ENCODE results near the gene SEMA4B. TPM values are rescaled to one million over a fixed set of nuclear protein-coding genes. Genes with fewer than 3 reads are reported as not detected.
"Not testable (repeated sequence)": the region's sequence is repeated elsewhere in the genome, so short reads cannot be mapped to it uniquely, and the experiment has no call there.

Gene SEMA4B
- total RNA-seq, 1 donor from 2014 or later, result 23.7 TPM

DNA sequence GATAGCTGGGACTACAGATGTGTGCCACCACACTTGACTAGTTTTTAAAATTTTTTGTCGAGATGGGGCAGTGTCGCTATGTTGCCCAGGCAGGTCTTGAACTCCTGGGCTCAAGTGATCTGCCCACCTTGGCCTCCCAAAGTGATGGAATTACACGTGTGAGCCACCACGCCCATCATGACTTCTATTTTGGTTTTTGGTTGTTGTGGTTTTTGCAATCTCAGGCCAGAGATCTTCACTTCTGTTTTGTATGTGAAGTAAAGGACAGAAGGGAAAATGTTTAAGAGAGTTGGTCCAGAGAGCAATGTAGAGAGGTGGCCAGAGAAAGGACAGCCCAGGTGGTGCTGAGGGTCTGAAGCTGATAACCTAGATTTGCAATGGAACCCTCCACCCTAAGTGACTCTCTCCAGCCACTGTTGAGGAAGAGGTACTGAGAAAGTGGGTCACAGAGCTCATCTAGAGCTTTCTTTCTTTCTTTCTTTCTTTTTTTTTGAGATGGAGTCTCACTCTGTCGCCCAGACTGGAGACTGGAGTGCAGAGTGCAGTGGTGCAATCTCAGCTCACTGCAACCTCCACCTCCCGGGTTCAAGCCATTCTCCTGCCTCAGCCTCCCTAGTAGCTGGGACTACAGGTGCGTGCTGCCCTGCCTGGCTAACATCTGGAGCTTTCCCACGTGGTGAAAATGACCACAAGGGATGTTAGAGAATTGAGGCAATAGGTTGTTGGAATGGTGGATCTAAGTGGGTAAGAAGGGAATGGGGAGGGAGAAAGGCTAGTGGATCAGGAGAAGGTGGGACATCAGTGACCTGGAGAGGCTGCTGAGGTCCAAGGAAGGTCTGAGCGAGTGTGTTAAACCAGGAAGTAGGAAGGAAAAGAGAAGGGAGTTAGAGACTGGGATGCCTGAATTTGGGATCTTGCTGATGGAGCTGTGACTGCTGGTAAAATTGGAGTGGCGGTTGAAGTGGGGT lies 22.4 kb upstream of the SEMA4B start:
- ATAC-seq (no peak), DNase-seq (ENCODE audit: low spot score) (no peak)

DNA sequence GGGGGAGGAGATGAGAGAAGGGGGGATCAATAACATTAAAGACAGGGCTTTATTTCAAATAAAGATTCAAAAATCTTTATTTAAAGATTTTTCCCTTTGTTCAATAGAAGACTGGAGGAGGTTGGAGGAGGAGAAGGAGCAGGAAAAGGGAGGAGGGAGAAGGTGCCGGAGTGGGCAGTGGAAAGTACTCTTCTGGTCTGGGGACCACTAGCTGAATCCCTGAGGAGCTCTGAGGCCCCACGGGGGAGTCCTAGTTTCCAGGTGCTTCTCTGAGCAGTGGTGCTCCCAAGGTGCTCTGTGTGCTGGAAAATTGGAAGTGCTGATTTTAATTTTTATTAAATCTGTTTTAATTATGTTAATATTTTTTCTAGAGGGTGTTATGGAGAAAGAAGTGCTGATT lies 19.4 kb upstream of the SEMA4B start:
- DNase-seq (ENCODE audit: low spot score), result no peak
- ATAC-seq, result no peak

DNA sequence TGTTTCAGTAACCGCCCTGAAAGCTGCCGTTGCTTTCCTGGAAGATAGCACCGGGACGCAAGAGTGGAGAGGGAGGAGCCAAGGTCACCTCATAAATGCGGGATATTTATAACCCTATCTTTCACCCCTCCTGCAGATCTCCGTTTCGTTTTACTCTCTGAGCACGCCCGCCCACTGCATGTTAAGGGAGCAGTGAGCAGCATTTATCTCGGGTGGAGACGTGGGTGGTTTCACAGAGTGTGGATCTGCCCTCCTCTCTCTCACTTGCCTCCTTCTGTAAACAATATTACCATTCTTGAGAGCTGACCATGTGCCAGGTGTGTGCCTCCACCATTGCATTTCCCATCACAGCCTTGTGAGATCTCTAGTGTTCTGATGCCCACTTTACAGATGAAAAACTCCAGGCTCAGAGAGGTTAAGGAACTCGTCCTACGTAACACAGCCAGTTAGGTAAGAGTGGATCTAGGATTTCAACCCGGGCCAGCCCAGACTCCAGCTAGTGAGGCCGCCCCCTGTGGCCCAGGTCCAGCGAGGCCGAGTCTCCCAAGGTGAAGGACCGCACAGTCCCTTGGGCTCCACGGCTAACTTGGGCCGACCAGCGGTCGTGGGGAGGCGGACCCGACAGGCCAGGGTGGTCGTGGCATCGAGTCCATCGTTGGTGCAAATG lies 16.9 kb upstream of the SEMA4B start:
- ATAC-seq (peak; percentile 85), DNase-seq (ENCODE audit: low spot score) (peak; percentile 92)

DNA sequence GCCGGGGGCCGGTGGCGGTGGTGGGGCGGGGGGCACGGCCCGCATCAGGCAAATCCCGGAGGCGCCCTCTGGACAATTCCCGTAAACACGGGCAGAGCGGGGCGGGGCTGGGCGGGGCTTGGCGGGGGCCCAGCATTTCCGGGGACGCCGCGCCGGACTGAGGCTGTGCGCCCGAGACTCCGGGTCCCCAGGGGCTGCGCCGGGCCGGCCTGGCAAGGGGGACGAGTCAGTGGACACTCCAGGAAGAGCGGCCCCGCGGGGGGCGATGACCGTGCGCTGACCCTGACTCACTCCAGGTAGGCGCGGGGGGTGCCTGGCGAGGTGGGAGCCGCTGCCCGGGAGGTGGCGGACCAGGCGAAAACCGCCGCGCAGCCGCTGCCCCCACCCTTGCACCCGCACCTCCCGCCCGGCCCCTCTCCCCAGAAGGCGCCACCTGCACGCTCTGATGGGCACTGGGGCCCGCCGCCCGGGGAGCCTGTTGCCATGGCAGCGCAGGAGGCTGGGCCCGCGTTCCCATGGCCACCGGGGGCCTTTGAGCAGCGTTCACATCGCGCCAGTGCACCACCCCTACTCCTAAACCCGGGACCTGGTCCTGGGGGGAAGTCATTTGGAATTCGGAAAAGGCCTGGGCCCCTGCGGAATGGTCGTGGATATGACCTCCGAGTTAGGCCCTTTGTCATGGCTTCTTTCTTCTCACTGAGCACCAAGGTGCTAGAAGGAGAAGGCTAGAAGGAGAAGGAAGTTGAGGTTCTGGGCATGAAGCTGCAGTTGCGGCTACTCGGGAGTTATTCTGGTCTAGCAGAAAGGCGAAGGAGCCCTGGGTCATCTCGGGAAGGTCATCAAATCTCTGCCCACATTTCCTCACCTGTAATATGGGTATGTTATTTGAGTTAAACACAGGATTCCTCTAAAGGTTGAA lies 16.1 kb upstream of the SEMA4B start:
- peak; percentile 76 for DNase-seq (ENCODE audit: low spot score)

DNA sequence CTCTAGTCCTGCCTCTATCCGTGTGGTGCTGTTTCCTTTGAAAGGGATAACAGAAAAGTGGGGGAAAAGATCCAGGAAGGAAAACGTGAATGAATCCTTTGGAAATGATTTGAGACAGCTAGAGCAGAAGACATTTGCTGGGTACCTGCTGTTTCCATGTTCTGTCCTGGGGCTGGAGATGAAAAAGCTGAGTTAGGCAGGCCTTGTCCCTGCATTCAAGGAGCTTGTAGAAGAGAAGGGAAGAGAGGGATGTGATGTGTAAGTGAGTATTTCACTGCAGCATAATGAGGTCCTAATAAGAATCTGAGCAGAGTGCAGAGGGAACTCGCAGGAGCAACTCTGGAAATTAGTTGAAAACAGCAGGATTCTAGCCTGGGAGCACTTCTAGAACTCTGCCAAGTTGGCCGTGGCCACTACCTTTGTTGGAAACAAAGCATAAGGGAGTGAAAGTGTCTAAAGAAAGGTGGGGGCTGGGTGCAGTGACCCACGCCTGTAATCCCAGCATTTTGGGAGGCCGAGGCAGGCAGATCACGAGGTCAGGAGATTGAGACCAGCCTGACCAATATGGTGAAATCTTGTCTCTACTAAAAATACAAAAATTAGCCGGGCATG lies 13.8 kb upstream of the SEMA4B start:
- ATAC-seq (no peak), DNase-seq (ENCODE audit: low spot score) (no peak)

More for the DNA sequence above, 16.1 kb upstream of the SEMA4B start:
- peak; percentile 81 for ATAC-seq

DNA sequence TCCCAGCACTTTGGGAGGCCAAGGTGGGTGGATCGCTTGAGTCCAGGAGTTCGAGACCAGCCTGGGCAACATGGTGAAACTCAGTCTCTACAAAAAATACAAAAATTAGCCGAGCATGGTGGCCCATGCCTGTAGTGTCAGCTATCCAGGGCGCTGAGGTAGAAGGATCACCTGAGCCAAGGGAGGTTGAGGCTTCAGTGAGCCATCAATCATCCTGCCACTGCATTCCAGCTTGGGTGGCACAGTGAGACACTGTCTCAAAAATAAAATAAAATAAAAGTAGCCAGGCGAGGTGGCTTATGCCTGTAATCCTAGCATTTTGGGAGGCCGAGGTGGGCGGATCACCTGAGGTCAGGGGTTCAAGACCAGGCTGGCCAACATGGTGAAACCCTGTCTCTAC lies 13.1 kb upstream of the SEMA4B start:
- not testable (repeated sequence) for ATAC-seq; DNase-seq (ENCODE audit: low spot score)

DNA sequence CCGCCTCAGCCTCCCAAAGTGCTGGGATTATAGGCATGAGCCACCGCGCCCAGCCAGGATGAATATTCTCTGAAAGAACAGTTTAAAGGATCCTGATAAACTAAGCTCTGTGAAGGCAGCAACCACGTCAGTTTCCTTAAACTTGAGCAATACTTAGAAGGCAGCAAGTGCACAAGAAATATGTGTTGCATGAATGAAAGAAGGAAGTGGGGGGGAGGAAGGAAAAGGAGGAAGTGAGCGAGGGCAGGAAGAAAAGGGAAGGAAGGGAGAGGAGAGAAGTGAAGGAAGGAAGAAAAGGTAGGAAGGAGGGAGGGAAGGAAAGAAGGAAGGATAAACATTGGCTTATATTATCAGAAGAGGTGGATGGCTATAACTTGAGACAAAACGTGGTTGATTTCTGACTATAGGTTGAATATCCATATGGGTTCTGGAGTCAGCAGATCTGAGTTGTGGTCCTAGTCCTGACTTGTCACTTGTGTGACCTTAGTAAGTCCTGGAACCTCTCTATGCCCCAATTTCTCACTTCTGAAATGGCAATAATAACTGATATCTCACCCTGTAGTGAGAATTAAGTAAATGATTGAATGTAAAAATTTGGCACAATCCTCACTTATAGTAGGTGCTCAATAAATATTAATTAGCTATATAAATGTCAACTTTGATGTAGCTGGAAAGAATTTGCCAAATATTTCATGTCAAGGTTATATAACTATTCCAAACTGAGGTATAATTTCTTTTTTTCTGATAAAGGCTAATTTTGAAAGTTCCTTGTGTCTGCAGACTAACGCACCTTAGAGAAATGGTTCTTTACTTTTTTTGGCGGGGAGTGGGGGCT lies 12.0 kb upstream of the SEMA4B start:
- DNase-seq (ENCODE audit: low spot score) (no peak), ATAC-seq (no peak)

DNA sequence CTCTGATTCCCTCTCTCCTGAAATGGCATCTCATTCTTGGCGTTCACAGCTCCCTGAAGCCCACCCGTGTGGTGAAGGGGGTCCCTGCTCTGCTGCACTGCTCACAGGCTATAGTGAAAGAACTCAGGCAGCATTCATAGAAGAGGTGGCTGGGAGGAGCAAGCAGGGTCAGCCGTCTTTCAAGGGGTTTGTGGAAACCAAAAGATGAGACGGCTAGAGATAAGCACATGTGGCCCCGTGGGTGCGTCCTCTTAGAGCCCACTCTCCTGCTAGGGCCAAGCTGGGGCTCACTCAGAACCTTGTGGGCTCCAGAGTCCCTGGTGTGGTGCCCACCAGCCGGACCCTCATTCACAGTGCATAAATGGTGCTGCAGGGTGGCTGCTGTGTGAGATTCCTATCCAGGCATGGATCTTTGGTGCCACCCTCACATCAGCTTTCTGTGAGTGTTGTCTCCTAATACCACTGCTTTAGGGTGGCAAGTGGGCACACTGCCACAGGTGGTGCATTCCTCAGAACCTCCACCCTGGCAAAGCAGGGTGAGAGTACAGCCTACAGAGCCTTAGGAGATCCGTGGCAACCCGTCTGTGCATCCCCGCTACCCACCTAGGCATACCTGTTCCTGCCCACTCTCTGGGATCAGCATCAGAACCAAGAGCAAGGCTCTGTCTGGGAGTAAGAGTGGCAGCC lies 11.2 kb upstream of the SEMA4B start:
- no peak for DNase-seq (ENCODE audit: low spot score)

DNA sequence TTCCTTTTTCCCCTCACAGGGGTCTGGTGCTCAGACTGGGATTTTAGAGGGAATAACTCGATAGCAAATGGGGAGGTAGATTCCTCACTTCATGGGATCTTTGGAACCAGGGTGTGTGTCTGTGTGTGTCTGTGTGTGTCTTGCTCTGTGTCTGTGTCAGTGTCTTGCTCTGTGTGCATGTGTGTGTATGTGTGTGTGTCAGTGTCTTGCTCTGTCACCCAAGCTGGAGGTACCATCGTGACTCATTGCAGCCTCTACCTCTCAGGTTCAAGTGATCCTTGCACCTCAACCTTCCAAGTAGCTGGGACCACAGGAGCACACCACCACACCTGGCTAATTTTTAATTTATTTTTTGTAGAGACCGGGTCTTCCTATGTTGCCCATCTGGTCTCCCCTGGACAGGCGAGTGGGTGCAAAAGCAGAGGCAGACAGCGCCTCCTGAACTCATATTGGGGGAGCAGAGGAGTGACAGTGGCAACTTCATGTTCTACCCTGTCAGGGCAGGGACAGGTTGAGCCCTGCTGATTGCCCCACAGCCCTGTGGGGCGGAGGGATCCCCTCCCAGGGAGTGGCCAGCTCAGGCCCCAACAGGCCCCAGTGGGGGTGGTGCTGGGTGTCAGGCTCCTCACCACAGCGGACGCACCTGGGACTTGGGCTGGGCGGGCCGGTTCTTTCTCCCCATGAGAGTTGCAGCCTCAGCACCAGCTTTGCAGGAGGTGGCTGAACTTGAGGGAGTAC lies 10.4 kb upstream of the SEMA4B start:
- DNase-seq (ENCODE audit: low spot score) (no peak), ATAC-seq (no peak)

More for the DNA sequence above, 11.2 kb upstream of the SEMA4B start:
- ATAC-seq, result no peak

DNA sequence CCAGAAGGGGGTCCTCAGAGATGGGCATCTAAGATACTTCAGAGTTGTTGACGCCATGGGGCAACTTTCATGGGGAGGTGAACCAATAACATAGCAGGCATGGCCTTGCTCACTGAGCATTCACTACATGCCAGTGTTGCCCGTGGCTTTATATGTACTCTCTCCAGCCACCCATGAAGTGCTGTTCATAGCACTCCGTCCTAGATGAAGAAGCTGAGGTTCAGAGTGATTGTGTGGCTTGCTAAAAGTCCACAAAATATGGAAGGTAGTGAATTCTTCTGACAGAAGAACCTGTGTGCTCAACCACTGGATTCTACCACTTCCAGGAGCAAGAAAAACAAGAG lies 9.8 kb upstream of the SEMA4B start:
- DNase-seq (ENCODE audit: low spot score) (no peak), ATAC-seq (no peak)

DNA sequence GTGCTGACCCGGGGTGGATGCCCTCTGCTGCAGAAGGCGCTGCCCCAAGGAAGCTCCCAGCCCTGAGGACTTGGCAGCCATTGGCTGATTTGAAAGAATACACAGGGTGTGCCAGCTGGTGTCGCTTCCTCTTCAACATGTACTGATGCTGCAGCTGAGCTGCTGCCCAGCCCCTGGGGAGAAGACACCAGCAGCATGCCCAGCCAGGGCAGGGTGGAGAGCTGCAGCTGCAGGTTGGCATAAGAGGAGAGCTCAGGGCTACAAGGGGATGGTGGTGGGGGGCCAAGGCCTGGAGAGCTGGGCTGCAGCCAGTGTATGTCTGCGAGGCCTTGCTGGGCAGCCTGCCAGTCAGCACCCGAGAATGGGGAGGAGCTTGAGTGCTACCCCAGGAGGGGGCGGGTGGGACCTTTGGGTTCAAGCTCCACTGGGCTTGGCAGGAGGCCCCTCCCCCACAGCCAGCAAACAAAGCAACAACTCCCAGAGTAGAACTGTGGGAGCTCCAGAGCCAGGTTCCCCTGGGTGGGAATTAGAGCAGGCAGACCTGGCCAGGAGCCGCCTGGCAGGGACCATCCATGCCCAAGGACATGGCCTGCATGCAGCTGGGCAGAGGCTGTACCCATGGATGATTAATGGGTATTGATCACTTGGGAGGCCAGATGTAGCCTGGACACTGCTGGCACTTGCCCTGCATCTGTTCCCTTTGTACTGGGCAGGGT lies 9.2 kb upstream of the SEMA4B start:
- DNase-seq (ENCODE audit: low spot score) (peak; percentile 99), ATAC-seq (peak; percentile 88)

DNA sequence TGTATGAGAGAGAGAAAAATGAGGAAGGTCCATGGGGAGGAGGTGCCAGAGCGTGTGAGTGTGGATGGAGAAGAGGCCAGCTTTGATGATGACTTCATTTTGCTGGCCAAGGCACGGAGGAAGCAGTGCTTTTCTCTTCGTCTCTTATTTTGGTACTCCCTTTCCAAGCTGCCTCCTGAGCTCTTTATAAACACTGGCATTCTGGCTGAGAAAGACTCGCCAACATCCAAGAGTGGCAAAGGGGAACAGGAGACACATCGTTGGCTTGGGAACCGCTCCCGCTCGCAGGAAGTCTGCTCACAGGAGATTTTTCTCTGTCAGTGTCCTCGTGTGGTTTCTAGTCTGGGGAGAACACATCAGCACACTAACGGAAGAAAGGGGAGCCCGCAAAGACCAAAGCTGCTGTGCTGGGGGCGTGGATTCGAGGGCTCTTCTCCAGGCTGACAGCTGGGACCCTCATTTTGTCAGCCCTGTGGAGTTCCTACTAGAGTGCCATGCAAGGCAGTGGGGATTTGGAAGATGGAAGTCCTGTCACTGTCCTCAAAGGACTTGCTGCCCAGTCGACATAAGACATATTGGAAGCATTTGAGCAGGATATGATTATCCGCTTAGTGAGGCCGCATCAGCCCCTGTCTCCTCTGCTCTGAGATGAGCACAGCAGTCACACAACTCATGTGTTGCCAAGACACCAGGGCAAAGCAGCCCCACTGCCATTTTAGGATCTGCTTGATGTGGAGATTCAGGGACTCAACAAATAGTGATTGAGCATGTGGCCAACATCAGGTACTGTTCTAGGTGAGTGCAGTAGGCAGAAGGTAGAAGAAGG lies 8.0 kb upstream of the SEMA4B start:
- DNase-seq (ENCODE audit: low spot score), result no peak
- ATAC-seq, result no peak

DNA sequence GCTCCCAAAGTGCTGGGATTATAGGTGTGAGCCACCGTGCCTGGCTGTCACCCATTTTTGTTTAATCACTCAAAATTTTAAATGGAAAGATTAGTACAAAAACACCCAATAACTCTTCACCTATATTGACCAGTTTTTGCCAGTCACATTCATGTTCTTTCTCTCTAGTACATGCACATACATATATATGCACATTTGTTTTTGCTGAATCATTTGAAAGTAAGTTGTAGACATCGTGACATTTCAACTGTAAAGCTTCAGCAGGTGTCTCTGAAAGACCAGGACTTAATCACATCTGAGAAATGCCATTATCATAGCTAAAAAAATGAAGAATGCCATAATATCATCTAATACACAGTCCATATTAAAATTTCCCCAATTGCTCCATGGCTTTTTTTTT lies 6.5 kb upstream of the SEMA4B start:
- ATAC-seq, result no peak
- no peak for DNase-seq (ENCODE audit: low spot score)

DNA sequence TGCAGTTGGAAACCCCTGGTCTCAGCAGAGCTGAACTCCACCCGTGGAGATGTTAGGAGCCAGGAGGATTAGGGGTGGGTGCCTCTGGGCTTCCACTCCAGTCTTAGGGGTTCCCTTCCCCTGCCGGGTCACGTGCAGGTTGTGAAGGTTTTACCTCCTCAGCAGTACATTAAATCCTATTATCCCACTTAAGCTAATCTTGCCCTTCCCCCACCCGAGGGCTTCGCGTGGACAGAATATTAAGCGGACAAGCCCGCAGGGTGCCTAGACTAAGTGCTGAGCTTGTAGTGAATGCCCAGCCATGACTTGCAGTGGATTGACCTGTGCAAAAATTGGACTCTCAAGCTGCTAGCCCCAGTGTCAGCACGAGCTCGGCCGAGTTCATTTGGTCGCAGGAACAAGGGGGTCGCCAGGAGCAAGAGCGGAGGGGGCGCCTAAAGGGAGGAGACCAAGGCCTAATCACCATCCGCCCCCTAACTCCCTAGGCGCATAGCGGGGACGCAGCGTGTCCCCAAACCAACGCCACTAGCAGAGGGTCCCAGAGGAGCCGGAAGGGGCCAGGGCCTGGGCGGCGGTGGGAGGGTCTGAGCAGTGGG lies 498 bp upstream of the SEMA4B start:
- ATAC-seq (peak; percentile 45), DNase-seq (ENCODE audit: low spot score) (no peak)

DNA sequence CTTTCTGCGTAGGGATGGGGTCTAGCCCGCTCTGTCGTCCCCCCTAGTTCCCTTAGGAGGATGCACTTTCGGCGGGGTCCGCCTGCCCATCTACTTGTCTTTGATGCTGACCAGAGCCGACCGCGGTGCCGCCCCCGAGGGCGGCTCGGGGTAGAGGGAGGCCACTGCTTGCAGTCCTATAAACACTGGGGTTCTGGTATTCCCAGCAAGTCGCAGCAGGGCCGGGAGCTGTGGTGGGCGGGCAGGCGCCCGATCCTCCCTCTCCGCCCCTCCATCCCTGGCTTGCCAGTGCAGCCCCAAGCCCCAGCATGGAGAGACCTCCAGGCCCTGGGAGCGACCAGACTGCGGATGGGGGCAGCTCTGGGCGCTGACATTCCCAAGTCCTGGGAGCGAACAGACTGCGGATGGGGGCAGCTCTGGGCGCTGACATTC lies 830 bp downstream of the SEMA4B start:
- ATAC-seq (no peak), DNase-seq (ENCODE audit: low spot score) (no peak)

DNA sequence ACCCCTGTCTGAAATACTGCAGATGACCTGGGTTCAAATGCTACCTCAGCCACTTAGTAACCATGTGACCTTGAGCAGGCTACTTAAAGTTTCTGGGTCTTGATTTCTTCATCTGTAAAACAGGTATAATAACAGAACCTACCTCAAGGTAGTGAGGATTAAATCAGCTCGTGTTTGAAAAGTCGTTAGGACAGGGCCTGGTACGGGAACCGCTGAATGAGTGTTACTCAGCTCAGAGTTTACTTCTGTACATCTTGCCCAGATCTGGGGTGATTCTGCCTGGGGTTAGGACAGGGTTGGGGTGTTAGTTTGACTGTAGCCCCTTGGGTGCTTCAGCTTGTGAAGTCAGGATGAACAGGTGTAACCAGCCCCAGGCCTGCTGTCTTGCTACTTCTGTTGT lies 1.8 kb downstream of the SEMA4B start:
- ATAC-seq (no peak), DNase-seq (ENCODE audit: low spot score) (no peak)

DNA sequence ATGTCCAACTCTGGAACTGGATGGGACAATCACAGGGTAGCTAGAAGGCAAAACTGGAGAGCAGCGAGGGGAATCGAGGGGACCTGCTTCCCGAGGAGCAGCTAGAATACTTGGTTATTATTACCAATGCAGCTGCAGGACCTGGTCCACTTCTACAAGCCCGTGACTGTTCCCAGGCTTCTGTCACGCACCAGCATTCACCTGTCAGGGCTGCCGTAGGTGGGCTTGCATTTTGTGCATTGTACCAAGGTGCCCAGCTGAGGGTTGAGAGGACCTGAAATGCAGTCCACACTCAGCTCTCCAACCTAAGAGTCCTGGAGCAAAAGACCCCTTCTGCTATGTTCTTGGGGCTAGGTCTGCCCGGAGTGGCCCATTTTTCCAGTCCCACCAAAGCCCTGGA lies 2.3 kb downstream of the SEMA4B start:
- DNase-seq (ENCODE audit: low spot score), result no peak
- no peak for ATAC-seq

All from left lobe of liver (tissue), 2 donors.